ENCODE data around the gene MSH3.
"Not testable (repeated sequence)": the region's sequence is repeated elsewhere in the genome, so short reads cannot be mapped to it uniquely, and the experiment has no call there.

The MSH3 gene

DNA sequence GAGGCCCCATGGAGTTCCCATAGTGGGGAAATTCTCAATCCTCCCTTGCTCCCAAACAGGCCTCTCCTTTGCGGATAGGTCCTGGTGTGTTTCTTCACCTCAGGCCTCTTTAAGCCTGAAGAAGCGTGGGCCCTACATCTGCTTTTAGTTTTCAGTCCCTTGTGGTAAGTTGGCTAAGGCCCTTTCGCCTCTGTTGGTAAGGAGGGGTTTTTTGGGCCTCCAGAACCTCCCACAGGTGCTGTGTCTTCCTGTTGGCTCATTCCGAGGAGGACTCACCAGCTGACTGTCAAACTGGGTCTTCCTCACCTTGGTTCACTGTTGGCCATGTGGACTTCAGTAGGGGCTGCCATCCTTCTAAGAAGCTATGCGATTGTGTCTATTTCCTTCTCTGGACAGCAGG, 56.8 kb downstream of the MSH3 start:
- DNase-seq: no peak

DNA sequence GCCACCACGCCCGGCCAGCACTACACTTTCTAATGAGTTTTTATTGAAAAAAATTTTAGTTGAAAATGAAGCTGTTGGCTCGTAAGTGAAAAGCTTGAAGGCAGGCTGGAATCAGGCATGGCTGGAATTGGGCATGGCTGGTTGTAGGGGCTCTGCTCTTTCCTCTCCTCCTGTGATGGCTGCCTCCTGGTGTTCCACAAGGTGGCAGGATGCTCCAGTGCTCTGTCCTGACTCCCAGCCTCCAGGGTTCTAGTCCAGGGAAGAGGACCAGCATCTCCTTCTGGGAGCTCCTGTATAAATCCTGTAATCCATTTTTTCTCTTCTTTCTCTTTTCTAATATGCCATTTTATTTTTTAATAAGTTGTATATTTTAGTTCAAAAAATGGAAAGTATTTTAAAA, 57.5 kb downstream of the MSH3 start:
- DNase-seq: no peak

DNA sequence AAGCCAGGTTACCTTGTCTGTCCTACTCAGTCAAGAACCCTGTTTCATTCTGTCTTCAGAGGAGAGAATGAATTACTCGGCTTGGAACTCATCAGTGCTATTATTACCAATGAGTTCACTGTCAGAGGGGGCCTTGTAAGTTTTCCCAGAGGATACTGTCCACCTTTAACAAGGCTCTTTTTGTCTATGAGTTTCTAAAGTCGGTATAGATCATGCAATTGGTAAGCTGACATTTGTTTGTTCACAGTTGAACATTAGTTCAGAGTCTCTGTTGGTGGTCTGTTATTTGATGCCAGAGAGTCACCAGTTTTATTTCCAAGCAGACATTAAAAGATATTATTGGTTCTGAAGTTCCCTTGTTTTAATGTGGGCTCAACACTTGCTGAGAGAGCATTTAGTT, 58.5 kb downstream of the MSH3 start:
- no peak for DNase-seq

DNA sequence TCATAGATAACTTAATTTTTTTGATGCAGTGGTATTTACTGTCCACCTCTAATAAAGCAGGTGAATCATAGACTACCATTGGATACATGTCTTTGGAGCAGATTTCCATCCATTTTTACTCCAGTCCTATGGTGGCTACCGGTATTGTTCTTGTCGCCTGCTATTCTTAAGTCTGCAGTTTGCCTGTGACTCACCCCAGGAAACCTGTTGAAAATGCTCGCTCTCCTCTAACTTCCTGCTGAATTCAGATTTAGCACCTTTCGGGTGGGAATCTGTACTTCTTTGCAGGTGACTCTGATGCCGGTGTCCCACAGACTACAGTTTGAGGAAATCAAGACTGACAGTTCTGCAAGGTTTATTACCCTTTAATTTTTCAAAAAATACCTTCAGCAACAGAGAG, 59.2 kb downstream of the MSH3 start:
- DNase-seq: no peak

DNA sequence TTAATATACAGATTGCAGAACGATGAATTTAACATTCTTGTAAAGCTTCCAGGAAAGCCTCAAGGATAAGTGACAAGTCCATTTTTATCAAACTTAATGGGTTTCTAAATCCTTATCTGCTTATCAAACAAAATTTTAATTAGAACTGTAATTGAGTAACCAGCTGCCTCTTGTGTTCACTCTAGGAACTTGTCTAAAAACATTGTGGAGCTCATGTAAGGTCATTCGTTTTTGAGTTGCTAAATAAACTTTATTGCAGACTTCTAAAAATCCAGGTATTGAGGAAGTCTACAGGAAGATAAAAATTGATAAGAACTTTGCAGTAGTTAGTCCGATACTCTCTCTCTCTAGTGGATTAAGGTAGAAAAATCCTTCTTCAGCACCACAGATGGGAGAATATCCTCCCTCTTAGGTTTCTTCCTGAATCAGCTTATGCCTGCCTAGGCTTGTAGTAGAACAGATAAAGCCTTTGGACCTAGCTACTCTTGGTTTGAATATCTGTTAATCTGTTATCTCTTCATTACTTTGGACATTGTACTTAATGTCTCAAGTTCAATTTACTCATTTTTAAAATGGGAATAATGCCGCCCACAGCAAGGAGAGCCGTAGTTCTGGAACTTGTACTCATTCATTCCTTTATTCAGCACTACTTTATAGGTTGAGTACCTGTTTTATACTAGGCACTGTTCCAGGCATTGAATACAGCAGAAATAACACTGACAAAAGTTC, 60.3 kb downstream of the MSH3 start:
- no peak for DNase-seq

DNA sequence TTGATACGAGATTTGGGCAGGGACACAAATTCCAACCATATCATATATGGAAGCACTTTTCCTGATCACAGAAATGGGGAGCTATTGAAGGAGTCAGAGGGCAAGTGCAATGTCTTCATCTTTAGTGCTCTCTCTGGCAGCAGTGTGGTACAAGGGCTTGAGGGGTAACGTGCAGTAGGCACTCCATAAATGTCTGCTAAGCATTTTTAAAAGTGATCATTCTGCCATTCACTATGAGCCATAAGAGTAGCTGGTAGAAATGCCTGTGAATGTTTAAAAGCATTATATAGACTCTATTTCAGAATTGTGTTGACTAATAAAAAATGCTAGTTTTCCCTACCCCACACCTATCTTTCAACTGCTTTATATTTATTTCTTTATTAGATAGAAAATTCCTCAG, 61.4 kb downstream of the MSH3 start:
- DNase-seq: no peak

DNA sequence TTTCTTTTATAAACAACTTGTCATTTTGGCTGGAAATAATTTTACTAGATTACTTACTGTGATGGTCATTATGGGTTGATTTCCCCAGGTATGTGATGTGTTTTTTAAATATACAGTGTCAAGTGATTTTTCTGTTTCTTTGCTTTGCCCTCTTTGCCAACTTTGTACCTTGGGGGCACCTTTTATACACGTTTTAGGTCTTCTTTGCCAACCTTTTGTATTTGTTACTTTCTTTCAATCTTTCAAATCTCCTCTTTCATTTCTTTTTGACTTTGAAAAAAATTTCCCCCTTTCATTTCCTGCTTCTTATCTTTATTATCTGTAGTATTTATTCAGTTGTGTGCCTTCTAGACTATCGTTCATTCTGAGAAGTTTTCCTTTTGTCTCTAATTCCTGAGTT, 65.7 kb downstream of the MSH3 start:
- DNase-seq: no peak

DNA sequence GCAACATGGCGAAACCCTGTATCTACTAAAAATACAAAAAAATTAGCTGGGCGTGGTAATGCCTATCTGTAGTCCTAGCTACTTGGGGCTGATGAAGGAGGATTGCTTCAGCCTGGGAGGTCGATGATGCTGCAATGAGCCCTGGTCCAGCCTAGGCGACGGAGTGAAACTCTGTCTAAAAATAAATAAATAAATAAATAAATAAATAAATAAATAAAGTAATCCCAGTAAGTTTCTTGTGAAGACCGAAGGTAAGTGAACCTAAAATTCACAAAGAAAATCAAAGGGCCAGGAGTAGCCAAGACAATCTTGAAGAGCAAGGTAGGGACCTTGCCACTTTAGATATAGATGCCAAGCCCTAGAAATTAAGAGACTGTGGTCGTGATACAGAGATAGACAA, 68.5 kb downstream of the MSH3 start:
- DNase-seq: no peak

DNA sequence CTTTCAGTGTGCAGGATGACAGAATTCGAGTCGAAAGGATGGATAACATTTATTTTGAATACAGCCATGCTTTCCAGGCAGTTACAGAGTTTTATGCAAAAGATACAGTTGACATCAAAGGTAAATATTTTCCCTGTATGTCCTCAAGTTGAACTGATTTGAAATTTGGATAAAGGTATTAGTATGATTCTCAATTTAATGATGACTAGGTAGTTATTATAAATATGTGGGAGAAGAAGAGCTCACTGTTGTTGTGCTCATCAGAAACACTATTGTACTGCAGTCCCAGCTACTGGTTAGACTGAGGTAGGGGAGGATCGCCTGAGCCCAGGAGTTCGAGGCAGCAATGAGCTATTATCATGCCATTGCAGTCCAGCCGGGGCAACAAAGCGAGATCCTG, 71.0 kb downstream of the MSH3 start:
- DNase-seq: no peak

DNA sequence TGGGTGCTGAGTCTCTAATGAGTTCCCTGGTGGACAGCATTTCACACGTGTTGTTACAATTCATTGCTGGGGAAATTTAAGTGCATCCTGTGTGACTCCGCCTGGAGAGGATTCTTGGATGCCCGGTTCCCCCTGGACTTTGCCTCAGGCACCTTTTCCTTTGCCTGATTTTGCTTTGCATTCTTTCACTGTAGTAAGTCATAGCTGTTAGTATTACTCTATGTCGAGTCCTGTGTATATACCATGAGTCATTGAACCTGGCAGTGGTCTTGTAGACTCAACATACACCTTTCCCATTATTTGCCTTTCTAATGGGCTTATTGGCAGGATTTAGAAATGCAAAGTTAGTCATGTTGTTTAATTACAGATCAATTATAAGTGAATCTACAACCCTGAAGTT, 82.3 kb downstream of the MSH3 start:
- no peak for DNase-seq

DNA sequence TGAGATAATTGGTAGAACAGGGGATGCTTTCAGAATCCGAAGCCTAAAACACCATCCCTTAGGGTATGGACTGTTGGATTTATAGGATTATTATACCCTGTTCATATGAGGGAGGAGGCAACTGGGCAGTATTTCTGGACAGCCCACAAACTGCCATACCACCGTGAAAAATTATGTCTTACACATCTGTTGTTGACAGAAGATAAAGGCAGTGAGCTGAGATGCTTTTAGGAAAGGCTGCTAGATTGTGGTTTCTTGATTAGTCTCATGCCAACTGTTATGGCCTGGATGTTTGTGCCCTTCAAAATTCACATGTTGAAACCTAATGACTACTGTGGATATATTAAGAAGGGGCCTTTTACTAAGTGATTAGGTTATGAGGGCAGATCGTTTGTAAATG, 84.0 kb downstream of the MSH3 start:
- DNase-seq: no peak

DNA sequence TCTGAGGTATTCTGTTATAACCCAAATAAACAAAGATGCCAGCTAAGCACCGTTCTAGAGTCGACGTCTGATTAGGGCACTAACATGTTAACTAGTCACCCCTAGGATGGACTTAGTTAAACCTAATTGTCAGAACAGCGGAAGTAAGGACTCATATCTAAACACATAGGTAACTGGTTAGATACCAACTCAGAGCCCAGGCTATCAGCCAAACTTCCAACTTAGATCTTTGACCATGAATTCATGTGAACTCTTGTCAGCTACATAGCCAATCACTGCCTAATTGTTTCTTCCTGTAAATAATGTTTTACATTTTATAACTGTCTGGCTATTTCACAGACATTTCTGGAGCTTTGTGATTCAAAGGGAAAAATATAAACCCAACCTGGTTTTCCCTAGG, 84.6 kb downstream of the MSH3 start:
- no peak for DNase-seq

DNA sequence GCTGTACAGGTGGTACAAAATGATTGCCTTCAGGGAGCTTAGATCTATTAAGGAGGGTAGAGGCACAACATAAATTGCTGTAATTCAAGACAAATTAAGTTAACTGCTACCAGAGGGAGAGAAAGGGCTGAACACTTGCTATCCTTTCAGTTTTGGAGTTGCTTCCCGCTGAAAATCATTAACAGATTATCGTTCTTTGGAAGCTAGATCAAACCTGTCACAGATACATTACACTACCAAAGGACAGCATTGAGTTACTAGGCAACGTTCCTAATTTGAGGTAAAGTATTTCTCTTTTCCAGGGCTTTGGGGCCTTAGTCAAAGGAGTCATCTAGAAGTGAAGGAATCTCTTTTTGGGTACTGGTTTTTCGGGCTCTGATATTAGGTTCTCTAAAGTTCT, 85.0 kb downstream of the MSH3 start:
- DNase-seq: no peak

DNA sequence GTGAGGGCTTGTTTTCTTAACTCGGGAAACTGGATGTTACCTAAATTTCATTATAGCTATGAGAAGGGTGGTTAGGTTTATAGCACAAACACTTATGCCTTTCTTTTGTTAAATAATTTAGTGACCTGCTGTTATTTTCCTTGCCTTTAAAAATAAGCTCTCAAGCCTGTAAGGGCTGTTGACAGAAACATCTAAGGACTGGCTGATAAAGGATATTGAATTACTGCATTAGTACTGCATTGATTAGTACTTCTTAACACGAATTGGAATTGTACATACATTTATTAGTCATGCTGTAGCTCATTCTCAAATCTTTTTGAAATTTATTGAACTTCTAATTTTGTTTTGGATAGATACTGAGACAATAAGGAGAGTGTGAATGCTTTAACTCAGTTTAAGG, 85.4 kb downstream of the MSH3 start:
- DNase-seq: no peak

DNA sequence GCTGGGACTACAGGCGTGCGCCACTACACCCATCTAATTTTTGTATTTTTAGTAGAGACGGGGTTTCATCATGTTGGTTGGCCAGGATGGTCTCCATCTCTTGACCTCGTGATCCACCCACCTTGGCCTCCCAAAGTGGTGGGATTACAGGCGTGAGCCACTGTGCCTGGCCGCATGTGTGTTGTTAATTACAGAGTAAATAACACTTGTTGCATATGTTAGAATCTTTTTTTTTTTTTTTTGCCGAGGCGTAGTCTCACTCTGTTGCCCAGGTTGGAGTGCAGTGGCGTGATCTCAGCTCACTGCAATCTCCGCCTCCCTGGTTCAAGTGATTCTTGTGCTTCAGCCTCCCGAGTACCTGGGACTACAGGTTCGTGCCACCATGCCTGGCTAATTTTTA, 86.0 kb downstream of the MSH3 start:
- not testable (repeated sequence) for DNase-seq

DNA sequence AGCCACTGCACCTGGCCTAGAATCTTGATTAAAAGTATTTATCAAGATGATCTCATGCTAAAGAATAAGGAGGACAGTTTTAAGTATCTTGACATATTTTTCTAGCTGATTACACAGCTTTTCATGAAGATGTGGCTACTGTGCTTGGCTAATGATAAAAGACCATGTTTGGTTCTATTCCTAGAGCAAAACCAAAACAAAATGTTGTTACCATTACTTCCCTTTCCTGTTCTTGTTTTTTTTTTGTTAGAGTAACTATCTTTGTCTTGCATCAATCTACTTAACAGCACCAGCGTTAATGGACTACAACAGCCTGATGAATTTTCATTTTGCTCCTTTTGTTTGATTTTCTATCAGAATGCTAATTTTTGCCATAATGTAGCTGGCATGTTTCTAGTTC, 86.5 kb downstream of the MSH3 start:
- no peak for DNase-seq

DNA sequence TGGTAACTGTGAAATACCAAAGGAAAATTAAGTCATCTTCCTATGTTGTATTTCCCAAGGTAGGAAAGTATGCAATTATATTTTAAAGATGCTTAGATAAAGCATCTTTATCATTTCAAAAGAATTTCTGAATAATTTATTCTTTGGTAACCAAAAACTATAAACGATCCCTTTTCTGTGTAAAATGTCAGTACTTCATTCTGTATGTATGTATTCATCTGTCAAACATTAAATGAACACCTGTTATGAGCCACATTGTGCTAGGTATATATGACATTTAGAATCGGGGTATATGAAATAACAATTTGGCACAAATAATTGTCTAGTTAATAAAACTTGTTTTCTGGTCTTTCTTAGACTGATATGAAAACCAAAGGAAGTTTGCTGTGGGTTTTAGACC, 89.7 kb downstream of the MSH3 start:
- no peak for DNase-seq

DNA sequence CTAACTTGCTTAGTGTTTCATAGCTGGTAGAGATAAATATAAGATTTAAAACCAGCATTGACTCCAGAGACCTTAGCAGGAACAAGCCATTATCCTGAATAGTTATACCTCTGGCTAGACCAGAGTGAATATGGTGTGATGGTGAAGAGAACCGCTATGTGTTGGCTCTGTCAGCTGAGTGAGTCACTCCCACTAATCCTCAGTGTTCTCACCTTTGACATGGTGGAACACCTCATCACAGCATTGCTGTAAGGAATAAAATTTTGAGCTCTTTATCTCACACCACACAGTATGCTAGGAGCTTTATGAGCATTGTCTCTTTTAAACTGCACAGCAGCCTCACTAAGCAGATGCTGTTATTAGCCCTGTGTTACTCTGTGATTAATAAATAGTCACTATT, 91.0 kb downstream of the MSH3 start:
- no peak for DNase-seq

DNA sequence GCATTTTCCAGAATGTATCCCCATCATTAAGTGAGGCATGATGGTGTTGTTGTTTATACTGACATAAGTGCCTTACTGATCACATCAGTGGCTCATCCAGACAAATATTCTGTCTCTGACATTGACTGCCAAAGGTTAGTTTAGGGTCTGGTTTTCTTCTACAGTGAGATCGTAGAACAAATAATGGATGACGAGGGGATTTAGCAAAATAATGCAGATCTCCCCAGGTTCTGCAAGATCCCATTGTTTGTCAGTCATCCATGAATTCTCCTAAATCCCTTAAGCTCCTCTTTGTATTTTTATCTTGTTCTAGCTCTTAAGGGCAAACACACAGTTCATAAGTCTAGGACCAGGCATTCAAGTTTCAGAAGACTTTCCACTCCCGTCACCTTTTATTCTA, 93.5 kb downstream of the MSH3 start:
- no peak for DNase-seq

DNA sequence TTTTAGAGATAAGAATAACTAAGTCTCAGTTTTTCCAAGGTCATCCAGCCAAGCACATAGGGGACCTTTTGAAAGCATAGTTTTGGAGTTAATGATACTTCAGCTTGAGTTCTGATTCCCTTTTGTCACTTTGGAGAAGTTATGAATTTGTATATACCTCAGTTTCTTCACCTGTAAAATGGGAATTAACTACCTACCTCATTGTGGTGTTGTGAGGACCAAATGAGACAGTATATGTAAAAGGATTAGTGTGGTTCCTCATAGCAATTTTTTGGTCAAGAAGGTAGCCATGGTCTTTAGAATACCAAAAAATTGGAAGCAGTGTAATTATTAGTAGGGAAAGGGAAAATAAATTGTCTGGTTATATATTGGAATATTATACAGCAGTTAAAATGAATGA, 98.0 kb downstream of the MSH3 start:
- DNase-seq: no peak

DNA sequence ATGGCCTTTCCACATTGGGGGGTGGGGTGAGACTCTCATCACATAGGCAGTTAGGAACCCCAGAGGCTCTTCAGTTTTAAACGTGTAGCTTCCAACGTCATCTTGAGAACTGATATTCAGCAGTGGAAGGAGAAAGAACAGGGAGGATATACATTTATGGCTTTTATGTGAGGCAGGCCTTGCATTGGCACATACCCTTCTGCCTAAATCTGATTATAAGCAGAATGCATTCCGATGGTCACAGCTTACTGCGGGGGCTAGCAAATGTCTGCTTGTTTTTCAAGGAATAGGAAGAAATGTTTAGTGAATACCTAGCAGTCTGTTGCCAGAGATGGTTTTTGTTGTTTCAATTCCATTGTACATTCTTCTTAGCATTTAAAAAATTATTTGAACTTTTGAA, 99.3 kb downstream of the MSH3 start:
- DNase-seq: no peak

DNA sequence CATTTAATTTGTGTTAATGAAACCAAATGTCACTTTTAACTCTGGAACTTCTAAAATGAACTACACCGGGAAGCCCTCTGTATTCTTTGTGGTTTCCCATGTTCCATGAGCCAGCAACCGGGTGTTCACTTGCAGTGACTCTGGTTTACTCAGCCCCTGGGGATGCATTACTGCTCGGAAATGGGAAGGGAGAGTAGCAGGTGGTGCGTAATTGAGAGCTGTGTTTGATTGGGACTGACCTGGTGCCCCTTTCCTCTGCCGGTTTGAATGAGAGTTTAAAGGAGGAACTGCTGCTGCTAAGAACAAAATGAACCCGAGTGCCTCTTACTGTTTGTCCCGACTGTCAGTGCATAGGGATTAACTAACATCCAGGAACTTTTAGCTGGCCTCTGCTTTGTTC, 100.4 kb downstream of the MSH3 start:
- peak; percentile 69 to 70 for DNase-seq

DNA sequence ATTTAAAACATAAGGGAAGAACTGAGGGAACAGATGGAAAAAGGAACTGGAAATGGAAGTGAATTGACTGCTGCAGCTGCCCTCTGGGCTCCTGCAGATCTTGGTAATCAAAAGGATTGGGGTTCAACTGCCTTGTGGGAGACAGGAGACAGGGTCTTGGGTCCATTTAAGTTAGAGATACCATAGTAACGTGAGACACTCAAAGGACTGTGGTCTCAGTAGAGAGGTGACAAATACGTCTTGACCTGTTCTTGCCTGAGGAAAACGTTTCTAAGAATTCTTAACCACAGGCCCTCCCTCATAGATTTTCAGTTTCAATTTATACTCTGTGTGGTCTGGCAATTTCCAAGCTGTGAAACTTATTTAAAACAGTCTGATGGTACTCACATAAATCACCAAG, 101.2 kb downstream of the MSH3 start:
- DNase-seq: peak; percentile 52 to 54

DNA sequence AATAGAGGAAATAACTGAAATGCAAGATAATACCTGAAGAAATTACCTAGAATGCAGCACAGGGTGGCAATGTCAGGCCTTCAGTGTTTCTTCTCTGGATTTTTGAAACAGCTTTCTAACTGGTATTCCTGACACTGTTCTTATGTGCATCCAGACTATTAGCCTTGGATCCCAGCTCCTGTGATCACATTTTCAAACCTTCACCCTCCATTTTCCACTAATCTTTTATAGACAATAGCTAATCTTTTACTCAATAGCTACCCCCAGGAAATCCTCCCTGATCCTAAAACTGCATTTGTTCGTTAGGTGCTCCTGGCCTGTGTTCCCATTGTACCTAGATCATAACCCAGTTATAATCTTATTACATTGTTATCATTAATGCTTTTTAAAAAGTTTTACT, 101.8 kb downstream of the MSH3 start:
- DNase-seq: no peak

DNA sequence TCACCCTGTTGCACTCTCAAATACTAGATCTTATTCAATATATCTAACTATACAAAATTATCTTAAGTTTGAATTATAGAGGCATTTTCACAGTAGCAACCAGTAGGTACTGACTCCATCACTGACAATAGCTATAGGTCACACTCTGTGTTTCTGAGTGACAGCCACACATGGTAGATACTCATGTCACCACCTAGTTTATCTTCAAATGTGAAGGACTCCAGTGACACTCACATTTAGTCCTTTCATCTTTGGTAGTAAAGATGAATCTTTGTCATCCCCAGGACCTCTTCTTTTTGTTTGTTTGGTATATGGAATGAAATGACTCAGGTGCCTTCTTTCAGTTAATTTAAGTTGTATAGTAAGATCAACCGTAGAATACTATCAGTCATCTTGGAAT, 102.8 kb downstream of the MSH3 start:
- no peak for DNase-seq
